Stimulated activated CD8-positive, alpha-beta memory T cell treated with anti-CD3 and anti-CD28 coated beads, Interleukin-15, amount 100 ng/mL, for 1 hour (primary cell): ENCODE results near the gene SERPINA3.
"Not testable (repeated sequence)": the region's sequence is repeated elsewhere in the genome, so short reads cannot be mapped to it uniquely, and the experiment has no call there.

ENCODE experiments used
- DNase-seq: peaks from one replicate; pipeline ENCODE4 v3.0.0-alpha.2; 2020; ENCODE audit warnings: low read depth

Gene SERPINA3

DNA sequence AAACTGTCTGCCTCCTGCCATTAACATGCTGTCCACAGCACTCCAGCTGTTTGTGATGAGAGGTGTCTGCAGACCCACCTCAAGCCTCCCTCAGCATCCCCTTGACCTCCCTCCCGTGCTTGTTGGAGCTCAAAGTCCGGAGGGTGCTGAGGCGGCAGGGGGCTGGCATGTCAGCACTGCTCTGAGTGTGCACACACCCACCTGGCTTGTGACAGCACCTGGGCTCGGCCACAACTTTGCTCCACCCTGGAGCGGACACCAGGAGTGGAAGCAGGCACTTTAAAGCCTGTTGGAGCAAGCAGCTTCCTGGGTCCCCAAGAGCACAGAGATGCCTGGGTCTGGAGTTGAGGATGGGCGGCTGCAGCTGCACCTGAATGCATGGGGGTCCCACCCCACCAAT lies 20.9 kb downstream of the SERPINA3 start:
- no peak for DNase-seq

DNA sequence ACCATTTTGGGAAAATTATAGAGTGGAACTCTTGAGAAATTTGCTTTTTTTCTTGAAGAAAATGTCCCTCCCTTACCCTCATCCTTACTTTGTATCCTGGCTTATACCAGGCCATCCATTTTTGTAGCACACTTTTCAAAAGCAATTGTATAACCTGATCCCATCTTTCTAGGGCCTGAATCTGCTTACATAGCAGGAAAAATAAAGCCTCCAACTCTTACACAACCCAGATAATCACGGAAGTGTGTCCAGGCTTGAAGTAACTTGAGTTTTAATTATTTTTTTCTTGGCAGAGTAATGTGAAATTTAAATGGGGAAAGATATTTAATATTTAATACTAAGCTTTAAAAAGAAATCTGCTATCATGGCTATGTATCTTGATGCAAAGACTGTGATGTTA lies 23.0 kb downstream of the SERPINA3 start:
- no peak for DNase-seq

DNA sequence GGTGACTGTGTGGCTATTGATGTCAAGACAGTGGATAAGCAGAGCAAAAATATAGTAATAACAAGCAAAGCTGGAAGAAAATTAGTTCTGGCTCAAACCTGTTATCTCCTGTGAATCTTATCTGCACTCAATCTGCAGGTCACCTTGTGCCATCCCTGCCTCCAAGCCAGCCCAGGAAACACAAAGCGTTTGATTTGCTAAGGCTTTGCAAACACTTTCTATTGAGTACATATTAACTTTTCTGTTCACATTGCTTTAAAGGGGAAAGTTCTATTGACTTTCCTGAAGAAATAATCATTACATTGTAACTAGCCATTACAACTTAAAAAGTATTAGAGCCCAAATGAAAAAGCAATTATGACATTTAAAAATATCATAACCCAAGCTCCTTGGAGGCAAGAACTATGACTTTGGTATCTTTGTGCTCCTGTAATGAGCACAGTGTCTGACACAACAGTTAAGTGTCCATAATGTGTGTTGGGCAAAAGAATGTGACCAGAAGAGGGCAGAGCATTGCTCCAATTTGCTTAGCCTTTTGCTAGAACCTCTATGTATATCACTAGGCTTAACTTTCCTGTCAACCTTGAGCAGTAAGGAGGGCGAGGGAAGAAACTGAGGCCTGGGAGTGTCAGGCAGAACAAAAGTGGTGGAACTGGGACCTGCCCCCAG lies 24.7 kb downstream of the SERPINA3 start:
- no peak for DNase-seq

GRCh38 chr14:94637814-94638213 lies 25.6 kb downstream of the SERPINA3 start:
- not testable (repeated sequence) for DNase-seq

GRCh38 chr14:94638339-94638738 lies 26.1 kb downstream of the SERPINA3 start:
- DNase-seq = no peak

DNA sequence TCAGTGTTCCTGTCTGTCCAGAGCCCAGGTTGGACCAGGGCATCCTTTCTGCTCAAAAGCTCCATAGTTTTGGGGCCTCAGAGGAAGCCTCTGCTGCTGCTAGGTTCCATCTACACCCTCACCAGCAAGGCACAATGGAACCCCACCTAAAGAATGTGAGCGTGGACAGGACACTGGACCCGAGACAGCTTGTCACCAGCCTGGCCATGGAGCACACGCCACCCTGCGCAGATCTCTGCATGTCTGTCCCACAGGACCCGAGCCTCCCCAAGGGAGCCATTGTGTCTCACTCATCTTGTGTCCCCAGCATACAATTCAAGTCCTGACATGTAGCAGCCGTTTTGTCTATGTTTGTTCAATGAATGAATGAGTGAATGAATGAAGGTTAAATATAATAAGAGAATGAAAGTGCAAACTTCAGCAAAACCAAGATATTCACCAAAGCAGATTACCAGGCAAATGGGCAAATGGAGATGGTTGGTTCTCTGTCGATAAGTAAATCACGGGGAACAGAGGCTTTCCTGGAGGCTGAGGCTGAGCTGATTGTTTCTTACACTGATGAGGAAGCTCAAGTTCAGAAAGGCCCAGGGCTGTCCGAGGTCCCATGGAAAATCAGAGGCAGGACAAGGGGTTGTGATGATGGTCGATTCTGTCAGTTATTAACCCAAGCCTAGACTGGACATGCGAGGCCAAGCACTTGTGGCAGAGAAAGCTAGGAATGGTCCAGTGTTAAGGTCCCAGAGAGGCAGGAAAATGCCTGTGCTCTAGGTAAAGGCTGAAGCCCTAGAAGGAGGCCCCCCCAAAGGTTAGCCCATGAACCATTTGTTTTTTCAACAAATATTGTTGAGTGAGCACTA lies 27.0 kb downstream of the SERPINA3 start:
- no peak for DNase-seq

- no peak for DNase-seq
These were observed 28.8 kb downstream of the SERPINA3 start for GRCh38 chr14:94640721-94641631.

DNA sequence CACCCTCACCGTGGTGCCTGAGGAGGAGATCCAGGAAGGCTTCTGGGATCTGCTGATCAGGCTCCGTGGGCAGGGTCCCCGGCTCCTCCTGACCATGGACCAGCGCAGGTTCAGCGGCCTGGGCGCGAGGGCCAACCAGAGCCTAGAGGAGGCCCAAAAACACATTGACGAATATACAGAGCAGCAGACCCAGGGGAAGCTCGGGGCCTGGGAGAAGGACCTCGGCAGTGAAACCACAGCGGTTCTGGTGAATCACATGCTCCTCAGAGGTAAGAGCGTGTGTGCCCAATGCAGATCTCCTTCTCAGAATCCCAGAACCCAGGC lies 29.4 kb downstream of the SERPINA3 start:
- no peak for DNase-seq

DNA sequence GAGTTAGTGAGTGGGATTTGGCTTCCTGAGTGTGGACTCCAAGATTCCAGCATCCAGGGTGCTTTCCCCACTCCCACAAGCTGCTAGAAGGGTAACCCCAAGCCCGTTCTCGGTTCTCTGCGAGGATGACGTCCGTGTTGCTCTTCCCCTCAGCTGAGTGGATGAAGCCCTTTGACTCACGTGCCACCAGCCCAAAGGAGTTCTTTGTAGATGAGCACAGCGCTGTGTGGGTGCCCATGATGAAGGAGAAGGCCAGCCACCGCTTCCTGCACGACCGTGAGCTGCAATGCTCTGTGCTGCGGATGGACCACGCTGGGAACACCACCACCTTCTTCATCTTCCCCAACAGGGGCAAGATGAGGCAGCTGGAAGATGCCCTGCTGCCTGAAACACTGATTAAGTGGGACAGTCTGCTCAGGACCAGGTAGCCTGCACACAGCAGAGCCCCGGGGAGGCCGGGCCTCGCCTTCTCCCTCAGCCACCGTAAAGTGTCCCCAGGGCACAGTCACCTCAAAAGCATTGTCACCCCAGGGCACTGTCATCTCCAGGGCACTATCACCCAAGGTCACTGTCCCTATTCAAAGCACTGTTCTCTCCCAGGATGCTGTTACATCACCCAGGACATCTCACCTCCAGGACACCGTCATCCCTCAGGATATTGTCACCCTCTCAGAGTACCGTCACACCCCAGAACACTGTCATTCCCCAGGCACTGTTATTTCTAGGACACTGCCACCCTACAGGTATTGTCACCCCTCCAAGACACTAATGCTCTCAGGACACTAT lies 31.3 kb downstream of the SERPINA3 start:
- DNase-seq = no peak

GRCh38 chr14:94644102-94644535 lies 31.9 kb downstream of the SERPINA3 start:
- no peak for DNase-seq

- DNase-seq = no peak
These were observed 33.9 kb downstream of the SERPINA3 start for GRCh38 chr14:94646066-94646465.

GRCh38 chr14:94646481-94646880 lies 34.3 kb downstream of the SERPINA3 start:
- DNase-seq = no peak

DNA sequence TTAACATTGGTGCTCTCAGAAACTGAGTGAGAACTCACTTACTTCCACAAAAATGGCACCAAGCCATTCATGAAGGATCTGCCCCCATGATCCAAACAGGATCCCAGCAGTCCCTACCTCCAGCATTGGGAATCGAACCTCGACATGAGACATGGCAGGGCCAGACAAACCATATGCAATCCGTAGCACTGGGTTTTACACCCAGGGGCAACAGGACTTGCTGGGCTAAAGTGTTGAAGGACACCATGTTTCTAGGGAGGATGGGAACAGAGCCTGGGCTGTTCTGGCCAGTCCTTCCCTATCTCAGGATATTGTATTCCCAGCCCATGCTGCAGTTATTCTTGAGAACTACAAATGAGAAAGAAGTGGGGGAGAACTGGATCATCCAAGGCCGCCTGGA lies 36.6 kb downstream of the SERPINA3 start:
- no peak for DNase-seq

DNA sequence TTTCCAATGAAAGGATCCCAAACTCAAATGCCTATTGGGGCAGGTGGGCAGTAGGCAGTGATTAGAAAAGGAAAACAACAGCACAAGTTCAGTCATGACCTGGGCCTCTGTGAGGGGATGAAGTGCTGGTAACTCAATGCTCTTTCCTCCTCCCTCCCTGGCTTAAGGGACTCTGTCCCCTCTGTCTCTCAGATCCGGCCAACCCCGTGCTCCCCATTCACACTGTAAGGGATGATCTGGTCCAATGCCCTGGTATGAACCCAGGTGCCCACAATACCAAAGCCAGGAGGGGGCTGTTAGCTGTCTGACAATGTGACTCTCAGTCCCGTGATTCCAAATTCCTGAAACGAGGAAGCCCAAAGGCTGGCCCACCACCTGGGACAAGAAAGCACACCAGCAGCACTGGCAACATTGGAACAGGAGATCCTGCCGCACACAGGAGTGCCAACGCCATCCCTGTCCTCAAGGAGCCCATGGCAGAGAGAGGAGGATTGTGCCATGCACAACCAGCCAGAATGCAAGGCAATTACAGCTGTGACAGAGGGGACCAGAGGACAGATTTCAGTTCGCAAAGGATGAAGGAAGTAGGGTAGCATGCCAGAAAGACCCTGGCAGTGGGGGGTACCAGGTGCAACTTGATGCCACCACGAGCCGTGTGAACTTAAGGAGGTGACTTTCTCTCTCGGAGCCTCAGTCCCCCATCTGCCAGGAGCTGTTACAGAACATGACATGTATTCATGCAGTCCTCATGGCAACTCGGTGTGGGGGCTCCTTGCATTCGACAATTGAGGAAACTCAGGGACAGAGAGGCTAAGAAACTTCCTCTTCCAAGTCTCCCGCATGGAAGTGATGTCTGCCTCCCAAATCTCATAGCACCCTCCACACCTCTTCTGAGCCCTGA lies 37.6 kb downstream of the SERPINA3 start:
- no peak for DNase-seq

- no peak for DNase-seq
These were observed 38.2 kb downstream of the SERPINA3 start for GRCh38 chr14:94650444-94650775.

DNA sequence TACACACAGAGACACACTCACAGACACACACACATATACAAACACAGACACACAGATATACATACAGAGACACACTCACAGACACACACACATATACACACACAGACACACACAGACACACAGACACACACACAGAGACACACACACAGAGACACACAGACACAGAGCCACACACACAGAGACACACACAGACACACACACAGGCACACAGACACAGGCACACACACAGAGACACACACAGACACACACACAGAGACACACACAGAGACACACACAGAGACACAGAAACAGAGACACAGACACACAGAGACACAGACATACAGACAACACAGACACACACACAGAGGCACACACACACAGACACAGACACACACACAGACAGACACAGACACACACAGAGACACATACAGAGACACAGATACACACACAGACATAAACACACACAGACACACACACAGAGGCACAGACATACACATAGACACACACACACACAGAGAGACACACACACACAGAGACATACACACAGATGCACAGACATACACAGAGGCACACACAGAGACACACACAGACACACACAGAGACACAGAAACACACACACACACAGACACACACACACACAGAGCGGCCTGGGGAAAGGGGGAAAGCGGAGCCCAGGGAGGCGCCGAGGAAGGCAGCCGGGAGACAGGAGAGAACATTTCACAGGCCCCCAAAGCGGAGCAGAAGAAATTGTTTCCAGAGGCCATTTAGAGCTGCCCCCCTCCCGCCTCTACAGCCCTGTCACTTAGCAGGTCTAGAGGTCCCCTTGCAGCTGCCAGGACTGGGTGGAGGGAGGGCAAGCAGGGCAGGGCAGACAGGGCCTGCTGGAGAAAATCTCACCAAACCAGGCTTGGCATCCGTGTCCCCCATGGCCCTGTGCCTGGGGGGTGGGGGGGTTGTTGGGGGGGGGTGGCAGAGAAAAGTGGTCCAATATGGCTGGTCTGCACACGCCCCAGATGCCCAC lies 38.9 kb downstream of the SERPINA3 start:
- DNase-seq = no peak

- no peak for DNase-seq
These were observed 41.1 kb downstream of the SERPINA3 start for GRCh38 chr14:94653321-94653720.

DNA sequence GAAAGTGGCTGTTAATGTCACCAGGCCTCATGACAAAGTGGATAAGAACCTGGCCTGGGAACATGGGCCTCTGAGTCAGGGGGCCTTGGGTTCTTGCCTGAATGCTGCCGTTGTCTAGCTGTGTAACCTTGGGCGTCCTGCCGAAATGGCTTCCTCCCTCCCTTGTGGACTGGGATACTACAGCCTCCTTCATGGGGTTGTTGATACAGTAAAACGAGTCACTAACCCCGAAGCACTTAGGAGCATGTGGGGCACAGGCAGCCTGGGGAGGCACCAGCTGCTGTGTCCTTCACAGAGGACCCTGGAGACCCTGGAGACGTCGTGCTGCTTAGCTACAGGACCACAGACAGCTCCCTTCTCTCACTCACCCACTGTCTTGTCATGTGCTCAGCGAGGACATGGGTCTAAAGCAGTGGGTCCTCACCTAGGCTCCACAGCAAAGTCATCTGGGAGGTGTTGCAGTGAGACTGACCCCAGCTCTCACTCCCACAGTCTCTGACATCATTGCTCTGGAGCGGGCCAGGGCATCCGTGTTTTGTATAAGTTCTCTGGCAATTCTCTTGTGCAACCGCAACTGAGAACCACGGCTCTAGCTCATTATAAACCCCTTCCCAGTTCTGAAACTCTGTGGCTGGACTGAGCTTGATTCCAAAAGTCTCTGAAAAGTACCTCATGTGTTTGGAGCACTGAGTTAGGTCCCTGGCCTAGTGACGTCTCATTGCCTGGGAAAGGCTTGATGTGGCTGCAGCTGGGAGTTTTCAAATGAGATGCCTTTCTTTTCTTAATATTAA lies 42.1 kb downstream of the SERPINA3 start:
- no peak for DNase-seq
